HG02610 (cell line): ENCODE measurements around the gene NOTCH1.
"Not testable (repeated sequence)": the region's sequence is repeated elsewhere in the genome, so short reads cannot be mapped to it uniquely, and the experiment has no call there.

Source experiments
- ATAC-seq: cut with Tn5 transposase; IDR thresholded peaks from one replicate; pipeline ENCODE4 v1.9.1; 2021; ENCODE audit warnings: mild to moderate bottlenecking, moderate library complexity; ENCODE audit not compliant: unreplicated experiment

The NOTCH1 gene

GRCh38 chr9:136578915-136579649 is 33.2 kb upstream of the NOTCH1 start:
- ATAC-seq: no peak

DNA sequence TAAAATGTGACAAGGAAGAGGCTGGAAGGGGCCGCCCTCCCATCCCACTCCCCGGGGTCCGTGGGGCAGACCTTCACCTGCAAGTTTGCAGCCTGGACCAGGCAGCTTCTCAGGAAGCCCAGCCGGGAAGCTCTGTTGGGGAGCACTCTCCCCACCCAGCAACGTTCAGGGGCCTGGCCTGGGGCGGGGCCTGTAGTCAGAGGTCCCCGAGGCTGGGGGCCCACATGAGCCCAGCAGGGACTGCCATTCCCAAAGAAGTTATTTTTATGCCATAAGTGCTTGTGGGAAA is 32.7 kb upstream of the NOTCH1 start:
- no peak for ATAC-seq

DNA sequence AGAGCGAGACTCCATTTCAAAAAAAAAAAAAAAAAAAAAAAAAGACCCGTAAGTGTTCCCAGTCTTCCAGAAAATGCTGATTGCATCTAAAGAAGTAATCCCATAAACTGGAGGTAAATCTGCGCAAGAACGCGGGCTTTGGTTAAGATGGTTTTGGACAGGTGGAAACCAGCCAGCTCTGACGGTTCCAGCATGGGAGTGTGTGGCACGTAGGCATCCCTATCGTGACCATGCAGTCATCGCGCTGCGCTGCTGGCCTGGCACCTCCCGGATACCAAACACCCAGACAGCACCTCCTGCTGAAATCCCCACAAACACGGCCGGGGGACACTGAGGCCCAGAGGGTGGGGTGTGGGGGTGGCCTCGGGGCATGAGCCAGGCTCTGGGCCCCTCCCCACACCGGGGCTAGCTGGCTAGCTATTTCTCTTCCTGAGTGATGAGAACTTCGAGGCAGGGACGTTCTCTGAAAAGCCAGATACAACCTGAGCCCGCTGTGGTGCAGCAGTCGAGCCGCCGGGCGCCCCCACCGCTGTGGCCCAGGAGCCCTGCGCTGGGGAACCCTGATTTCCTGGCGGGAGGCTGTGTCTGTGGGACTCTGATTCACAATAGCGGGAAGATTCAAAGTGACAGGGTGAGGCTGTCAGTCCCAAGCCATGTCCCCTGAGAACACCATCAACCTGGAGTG is 32.2 kb upstream of the NOTCH1 start:
- ATAC-seq: no peak

DNA sequence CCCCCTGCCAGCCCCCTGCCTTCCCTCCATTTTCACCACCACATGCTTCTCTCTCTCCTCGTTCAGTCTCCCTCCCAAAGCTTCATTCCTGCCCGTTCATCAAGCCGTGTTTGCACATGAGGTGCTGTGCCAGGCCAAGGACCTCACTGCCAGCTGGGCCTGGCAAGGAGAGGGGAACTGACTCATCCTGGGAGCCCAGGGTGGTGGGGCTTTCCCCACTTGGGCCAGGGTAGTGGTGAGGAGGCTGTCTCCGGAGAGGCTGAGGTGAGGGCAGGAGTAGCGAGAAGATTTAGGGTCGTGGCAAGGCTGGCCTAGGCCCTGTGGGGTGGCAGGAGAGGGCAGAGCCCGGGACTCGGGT is 30.4 kb upstream of the NOTCH1 start:
- no peak for ATAC-seq

GRCh38 chr9:136575626-136576268 is 29.9 kb upstream of the NOTCH1 start:
- no peak for ATAC-seq

DNA sequence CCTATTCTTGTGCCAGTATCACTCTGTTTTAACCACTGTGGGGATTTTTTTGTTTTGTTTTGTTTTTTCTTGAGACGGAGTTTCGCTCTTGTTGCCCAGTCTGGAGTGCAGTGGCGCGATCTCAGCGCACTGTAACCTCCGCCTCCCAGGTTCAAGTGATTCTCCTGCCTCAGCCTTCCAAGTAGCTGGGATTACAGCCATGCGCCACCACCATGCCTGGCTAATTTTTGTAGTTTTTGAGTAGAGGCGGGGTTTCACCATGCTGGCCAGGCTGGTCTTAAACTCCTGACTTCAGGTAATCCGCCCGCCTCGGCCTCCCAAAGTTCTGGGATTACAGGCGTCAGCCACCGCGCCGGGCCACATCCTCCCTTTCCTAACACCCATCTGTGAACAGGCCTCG is 28.8 kb upstream of the NOTCH1 start:
- ATAC-seq: not testable (repeated sequence)

GRCh38 chr9:136572828-136573625 is 27.2 kb upstream of the NOTCH1 start:
- no peak for ATAC-seq

- no peak for ATAC-seq
Observed at GRCh38 chr9:136572003-136572827, 26.4 kb upstream of the NOTCH1 start.

DNA sequence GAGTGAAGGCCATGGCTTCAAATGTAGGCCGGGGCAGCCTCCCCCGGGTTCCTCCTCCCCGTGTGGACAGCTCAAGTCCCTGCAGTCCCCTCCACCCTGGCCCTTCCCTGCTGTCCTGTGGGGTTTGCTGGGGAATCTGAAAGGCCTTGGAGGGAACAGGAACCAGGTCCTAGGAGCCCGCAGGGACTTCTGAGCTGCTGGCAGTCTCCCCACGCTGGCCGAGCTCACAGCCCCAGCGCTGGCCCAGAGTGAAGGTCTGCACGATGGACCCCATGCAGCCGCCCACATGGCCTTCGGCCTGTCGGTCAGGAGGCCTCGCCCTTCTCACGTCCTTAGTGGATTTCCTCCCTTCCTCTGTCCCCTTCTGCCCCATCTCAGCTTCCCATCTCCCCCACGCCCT is 25.7 kb upstream of the NOTCH1 start:
- ATAC-seq: no peak

- ATAC-seq: no peak
Observed at GRCh38 chr9:136570916-136571315, 25.1 kb upstream of the NOTCH1 start.

DNA sequence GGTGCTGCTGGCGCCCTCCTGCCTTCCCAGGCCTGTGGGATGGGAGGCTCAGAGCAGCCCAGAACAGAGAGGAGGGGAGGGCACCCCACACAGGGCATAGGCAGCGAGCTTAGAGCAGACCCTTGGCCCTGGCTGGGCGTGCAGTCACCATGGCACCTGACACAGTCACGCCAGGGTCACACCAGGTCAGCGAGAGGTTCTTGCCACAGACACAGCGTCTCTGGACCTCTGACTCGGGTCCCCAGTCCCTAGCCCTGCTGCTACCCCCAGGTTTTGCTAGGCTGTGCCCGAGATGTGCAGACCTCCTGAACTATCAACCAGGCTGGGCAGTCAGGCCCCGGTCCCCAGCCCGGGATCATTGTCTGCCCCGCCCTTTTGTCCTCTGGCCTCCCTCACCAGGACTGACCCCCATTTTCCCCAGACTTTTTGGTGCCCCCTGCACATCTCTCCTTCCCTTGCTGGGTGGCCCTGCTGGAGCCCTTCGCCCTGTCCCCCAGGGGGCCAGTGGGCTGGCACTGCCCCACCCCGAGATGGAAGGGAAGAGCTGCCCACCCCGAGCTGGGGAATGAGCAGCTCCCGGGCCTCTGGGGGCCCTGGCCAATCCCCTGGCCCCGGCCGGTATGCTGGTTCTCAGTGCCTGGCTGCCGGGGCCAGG is 24.5 kb upstream of the NOTCH1 start:
- no peak for ATAC-seq

DNA sequence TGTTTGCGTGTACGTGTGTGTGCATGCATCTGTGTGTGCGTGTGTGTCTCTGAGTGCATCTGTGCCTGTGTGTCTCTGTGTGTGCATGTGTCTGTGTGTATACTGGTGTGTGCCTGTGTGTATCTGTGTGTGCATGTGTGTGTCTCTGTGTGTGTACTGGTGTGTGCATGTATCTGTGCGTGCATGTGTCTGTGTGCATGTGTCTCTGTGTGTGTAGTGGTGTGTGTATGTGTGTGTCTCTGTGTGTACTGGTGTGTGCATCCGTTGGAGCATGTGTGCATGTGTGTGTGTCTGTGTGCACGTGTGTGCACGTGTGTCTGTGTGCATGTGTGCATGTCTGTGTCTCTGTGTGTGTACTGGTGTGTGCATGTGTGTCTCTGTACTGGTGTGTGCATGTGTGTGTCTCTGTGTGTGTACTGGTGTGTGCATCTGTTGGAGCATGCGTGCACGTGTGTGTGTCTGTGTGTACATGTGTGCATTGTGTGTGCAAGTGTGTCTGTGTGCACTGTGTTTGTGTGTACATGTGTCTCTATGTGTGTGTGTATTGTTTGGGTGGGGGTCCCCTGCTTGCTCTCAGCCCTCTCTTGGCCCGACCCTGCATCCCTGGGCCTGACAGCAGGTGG is 23.8 kb upstream of the NOTCH1 start:
- ATAC-seq: no peak

- ATAC-seq: no peak
Observed at GRCh38 chr9:136568288-136569081, 22.6 kb upstream of the NOTCH1 start.

GRCh38 chr9:136567651-136568287 is 21.9 kb upstream of the NOTCH1 start:
- ATAC-seq: no peak

DNA sequence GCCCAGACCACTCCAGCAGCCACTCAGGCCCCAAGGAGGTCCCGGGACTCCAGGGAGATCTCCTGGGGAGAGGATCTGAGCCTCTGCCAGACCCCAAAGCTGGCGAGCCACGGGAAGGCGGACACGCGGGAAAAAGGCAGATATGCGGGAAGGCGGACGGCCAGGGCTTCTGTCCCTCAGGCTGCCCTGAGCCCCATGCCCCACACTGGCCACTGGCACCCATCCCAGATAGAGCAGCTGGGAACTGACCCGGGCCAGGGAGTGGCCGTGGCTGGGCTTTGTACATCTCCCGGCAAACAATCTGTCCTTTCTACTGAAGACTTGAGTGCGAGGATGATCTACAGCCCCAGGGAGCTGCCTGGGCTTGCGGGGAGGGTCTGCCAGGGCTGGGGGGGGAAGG is 21.1 kb upstream of the NOTCH1 start:
- ATAC-seq: no peak

DNA sequence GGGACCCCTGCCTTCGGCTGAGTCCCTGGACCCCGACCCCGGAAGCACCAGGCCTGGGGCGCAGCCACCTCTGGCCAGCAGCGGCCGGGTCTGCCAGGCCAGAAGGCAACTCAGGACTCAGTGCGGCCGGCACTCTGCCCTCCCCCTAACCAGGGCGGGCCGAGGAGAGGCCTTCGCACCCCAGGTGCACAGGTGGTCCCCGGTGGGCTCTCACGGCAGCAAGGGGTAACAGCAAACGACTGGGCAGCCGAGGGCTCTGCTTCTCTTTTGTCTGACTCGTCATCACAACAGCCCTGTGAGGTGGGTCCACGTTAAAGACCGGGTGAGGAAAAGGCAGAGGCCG is 20.7 kb upstream of the NOTCH1 start:
- ATAC-seq: no peak

GRCh38 chr9:136565715-136566552 is 20.1 kb upstream of the NOTCH1 start:
- no peak for ATAC-seq
